ENCODE measurements around the gene PLEKHM3. TPM values are rescaled to one million over a fixed set of nuclear protein-coding genes. Genes with fewer than 3 reads are reported as not detected.

Gene PLEKHM3
- total and polyA plus RNA-seq, 7 donors = 1.2 to 47.9 (median 29.1) TPM

GRCh38 chr2:207926133-207926988 is 99.0 kb downstream of the PLEKHM3 start:
- TF ChIP-seq POLR2AphosphoS5 (IDR thresholded peaks at IDR 0.05) (peak; percentile 86 to 96 (median 92)), POLR2A (IDR thresholded peaks at IDR 0.05) (no peak), EP300 (IDR thresholded peaks at IDR 0.05) (peak; percentile 2 to 91 (median 61)), CTCF (IDR thresholded peaks at IDR 0.05) (peak in 1 of 4 experiments; percentile 24)
- 70 to 77% methylated on average over 13 of the region's 13 CpGs for WGBS, 2 donors
- Histone ChIP-seq H3K27ac (peak overlapping the region; percentile 65 to 85 (median 77)), H3K4me1 (peaks cover 0 to 58% (median 49%) of the 10 kb centered on the region in 4 donors), H3K4me3 (peak overlapping the region in 2 of 4 donors; percentile 3 to 15), H3K27me3 (no peaks in the 10 kb centered on the region), H3K9me3 (no peaks in the 10 kb centered on the region), H3K36me3 (no peaks in the 10 kb centered on the region)
- intact Hi-C loops (cut with DNase I) = loop anchor here (1.0 kb wide), 1 partner anchor 100 kb away; no protein-coding TSS in a partner anchor
- DNase-seq = peak; percentile 90

GRCh38 chr2:207925601-207926000 is 99.7 kb downstream of the PLEKHM3 start:
- Histone ChIP-seq H3K27me3 (no peaks in the 10 kb centered on the region), H3K9me3 (no peaks in the 10 kb centered on the region), H3K4me3 (no peak overlapping the region), H3K36me3 (no peaks in the 10 kb centered on the region), H3K27ac (peak overlapping the region; percentile 65 to 85 (median 77)), H3K4me1 (peaks cover 0 to 55% (median 46%) of the 10 kb centered on the region in 4 donors)
- no peak for DNase-seq
- intact Hi-C loops (cut with DNase I) = no loop called here
- TF ChIP-seq CTCF (IDR thresholded peaks at IDR 0.05) (no peak), POLR2AphosphoS5 (IDR thresholded peaks at IDR 0.05) (no peak), POLR2A (IDR thresholded peaks at IDR 0.05) (no peak), EP300 (IDR thresholded peaks at IDR 0.05) (no peak)
- 87 to 96% methylated on average over 8 of the region's 8 CpGs for WGBS, 2 donors

GRCh38 chr2:207921606-207922005 is 103.7 kb downstream of the PLEKHM3 start:
- intact Hi-C loops (cut with DNase I) = no loop called here

GRCh38 chr2:207920721-207921120 is 104.6 kb downstream of the PLEKHM3 start:
- DNase-seq = no peak
- Histone ChIP-seq H3K27ac (peak overlapping the region in 2 of 4 donors; percentile 36 to 57), H3K27me3 (no peaks in the 10 kb centered on the region), H3K4me3 (no peak overlapping the region), H3K9me3 (no peaks in the 10 kb centered on the region), H3K4me1 (peaks cover 0 to 20% (median 7%) of the 10 kb centered on the region in 4 donors), H3K36me3 (no peaks in the 10 kb centered on the region)
- TF ChIP-seq EP300 (IDR thresholded peaks at IDR 0.05) = no peak
- TF ChIP-seq POLR2A (IDR thresholded peaks at IDR 0.05) = no peak
- no peak for TF ChIP-seq POLR2AphosphoS5 (IDR thresholded peaks at IDR 0.05)
- no peak for TF ChIP-seq CTCF (IDR thresholded peaks at IDR 0.05)
- 88 to 90% methylated on average over 6 of the region's 6 CpGs for WGBS, 2 donors
- intact Hi-C loops (cut with DNase I) = no loop called here

More at GRCh38 chr2:207921606-207922005, 103.7 kb downstream of the PLEKHM3 start:
- Histone ChIP-seq H3K36me3 (no peaks in the 10 kb centered on the region), H3K4me1 (peaks cover 0 to 28% (median 15%) of the 10 kb centered on the region in 4 donors), H3K27me3 (no peaks in the 10 kb centered on the region), H3K27ac (no peak overlapping the region), H3K4me3 (no peak overlapping the region), H3K9me3 (no peaks in the 10 kb centered on the region)
- no peak for DNase-seq
- TF ChIP-seq POLR2A (IDR thresholded peaks at IDR 0.05) = no peak
- TF ChIP-seq POLR2AphosphoS5 (IDR thresholded peaks at IDR 0.05) = no peak
- TF ChIP-seq CTCF (IDR thresholded peaks at IDR 0.05) = no peak
- no peak for TF ChIP-seq EP300 (IDR thresholded peaks at IDR 0.05)
